AG09309 (cell line): ENCODE data around the gene SLC47A2.

Experiments used
- DNase-seq: peaks from one replicate; pipeline ENCODE4 v3.0.0-alpha.2; 2010; ENCODE audit warnings: low read depth
- H3K4me3 ChIP-seq: 2 replicates; pipeline ENCODE4 v1.5.1; 2011; ENCODE audit warnings: mild to moderate bottlenecking, low read depth, low read length, moderate library complexity; ENCODE audit not compliant: control insufficient read depth
- TF ChIP-seq, protein P1 (sequence below): IDR thresholded peaks from 2 replicates; pipeline ENCODE4 v1.5.1; 2011; ENCODE audit warnings: mild to moderate bottlenecking, low read depth, low read length, inconsistent platforms; ENCODE audit not compliant: insufficient read depth, control insufficient read depth; ENCODE audit errors: missing control alignments

The SLC47A2 gene

GRCh38 chr17:19654896-19655295 is 61.5 kb downstream of the SLC47A2 start:
- no peak overlapping the region for H3K4me3 ChIP-seq
- TF ChIP-seq, protein P1, sequence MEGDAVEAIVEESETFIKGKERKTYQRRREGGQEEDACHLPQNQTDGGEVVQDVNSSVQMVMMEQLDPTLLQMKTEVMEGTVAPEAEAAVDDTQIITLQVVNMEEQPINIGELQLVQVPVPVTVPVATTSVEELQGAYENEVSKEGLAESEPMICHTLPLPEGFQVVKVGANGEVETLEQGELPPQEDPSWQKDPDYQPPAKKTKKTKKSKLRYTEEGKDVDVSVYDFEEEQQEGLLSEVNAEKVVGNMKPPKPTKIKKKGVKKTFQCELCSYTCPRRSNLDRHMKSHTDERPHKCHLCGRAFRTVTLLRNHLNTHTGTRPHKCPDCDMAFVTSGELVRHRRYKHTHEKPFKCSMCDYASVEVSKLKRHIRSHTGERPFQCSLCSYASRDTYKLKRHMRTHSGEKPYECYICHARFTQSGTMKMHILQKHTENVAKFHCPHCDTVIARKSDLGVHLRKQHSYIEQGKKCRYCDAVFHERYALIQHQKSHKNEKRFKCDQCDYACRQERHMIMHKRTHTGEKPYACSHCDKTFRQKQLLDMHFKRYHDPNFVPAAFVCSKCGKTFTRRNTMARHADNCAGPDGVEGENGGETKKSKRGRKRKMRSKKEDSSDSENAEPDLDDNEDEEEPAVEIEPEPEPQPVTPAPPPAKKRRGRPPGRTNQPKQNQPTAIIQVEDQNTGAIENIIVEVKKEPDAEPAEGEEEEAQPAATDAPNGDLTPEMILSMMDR: no peak
- DNase-seq: no peak

DNA sequence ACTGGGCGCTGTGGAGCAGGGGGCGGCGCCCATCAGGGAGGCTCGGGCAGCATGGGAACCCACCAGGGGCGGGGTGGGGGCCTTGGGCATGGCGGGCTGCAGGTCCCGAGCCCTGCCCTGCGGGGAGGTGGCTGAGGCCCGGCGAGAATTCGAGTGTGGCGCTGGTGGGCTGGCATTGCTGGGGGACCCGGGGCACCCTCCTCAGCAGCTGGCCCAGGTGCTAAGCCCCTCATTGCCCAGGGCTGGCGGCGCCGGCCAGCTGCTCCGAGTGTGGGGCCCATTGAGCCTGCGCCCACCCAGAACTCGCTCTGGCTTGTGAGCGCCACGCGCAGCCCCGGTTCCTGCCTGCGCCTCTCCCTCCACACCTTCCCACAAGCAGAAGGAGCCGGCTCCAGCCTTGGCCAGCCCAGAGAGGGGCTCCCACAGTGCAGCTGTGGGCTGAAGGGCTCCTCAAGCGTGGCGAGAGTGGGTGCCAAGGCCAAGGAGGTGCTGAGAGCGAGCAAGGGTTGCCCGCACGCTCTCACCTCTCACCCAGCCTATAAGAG is 62.0 kb downstream of the SLC47A2 start:
- TF ChIP-seq, protein P1: no peak
- no peak overlapping the region for H3K4me3 ChIP-seq
- DNase-seq: no peak

DNA sequence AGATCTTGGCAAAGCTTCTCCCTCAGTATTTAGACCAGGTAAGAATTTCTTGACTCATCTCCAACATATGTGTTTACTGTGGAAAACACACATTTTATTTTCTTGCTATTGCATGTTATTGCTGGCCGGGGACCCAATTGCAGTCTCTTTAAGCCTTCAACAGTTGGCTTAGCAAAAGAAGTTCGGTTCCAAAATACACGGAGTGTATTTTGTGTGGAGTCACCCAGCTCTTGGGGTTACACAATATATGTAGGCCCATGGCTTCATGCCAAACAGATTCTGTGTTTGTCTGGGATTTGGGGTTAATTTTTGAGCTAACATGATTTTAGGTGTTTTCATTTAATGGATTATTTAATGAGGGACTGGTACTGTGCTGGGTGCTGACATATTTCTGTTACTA is 63.8 kb downstream of the SLC47A2 start:
- no peak for DNase-seq
- TF ChIP-seq, protein P1: no peak
- no peak overlapping the region for H3K4me3 ChIP-seq

- DNase-seq: no peak
- H3K4me3 ChIP-seq: no peak overlapping the region
- TF ChIP-seq, protein P1: no peak
These were observed 64.7 kb downstream of the SLC47A2 start for GRCh38 chr17:19651451-19652238.

DNA sequence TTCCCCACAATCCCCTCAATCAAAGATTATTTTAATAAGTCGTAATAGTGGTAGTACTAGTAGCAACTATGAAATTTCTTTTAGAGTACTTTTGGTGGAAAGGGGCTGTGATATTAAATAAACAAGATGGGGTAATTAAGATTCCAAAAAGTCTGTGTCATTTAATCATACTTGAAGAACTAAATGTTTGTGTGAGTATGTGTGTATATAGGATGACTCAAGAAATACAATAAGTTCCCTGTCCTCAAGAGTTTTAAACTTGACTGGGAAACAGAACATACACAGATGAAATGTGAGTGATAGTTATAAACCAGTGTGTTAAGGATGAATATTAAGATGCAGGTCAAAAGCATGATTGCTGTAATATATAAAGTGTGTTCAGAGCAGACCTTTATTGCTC is 65.6 kb downstream of the SLC47A2 start:
- TF ChIP-seq, protein P1: no peak
- DNase-seq: no peak
- no peak overlapping the region for H3K4me3 ChIP-seq

- TF ChIP-seq, protein P1: no peak
- H3K4me3 ChIP-seq: peak overlapping the region; percentile 98
- DNase-seq: no peak
These were observed 67.2 kb downstream of the SLC47A2 start for GRCh38 chr17:19649274-19649541.
